Measurements from ENCODE around the gene DNAH7. TPM values are rescaled to one million over a fixed set of nuclear protein-coding genes. Genes with fewer than 3 reads are reported as not detected.

The DNAH7 gene
- total RNA-seq, 1 donor from 2014 or later, result 1.2 TPM

- Mint-ChIP-seq H3K4me3 (ENCODE audit: unreplicated experiment) (no peak overlapping the region), H3K27me3 (ENCODE audit: low read depth, unreplicated experiment) (no peaks in the 10 kb centered on the region), H3K4me1 (ENCODE audit: low read depth, unreplicated experiment) (no peaks in the 10 kb centered on the region), H3K27ac (ENCODE audit: unreplicated experiment) (no peak overlapping the region), H3K9me3 (ENCODE audit: unreplicated experiment) (no peaks in the 10 kb centered on the region), H3K36me3 (ENCODE audit: low read depth, unreplicated experiment) (no peaks in the 10 kb centered on the region)
- no peak overlapping the region for H2AFZ ChIP-seq (ENCODE audit: low read depth, low read length)
- H3K4me2 ChIP-seq (ENCODE audit: low read length), result no peak overlapping the region
- TF ChIP-seq CTCF (IDR thresholded peaks at IDR 0.05; ENCODE audit: insufficient read depth, low read depth, low read length) (no peak), EZH2 (IDR thresholded peaks at IDR 0.05; ENCODE audit: insufficient read depth, low read length) (no peak)
- no peaks in the 10 kb centered on the region for H3K36me3 ChIP-seq (ENCODE audit: insufficient read depth, low read length)
- FAIRE-seq, result no peak
- H3K79me2 ChIP-seq (ENCODE audit: insufficient read depth, low read length), result no peaks in the 10 kb centered on the region
- H4K20me1 ChIP-seq (ENCODE audit: insufficient read depth, low read length), result no peaks in the 10 kb centered on the region
- H3K4me3 ChIP-seq (ENCODE audit: insufficient read depth, low read depth, low read length), result no peak overlapping the region
- no peak overlapping the region for H3K27ac ChIP-seq (ENCODE audit: low read depth, low read length)
- no peak overlapping the region for H3K9ac ChIP-seq (ENCODE audit: low read length)
- H3K9me3 ChIP-seq (ENCODE audit: insufficient read depth, low read depth, low read length), result no peaks in the 10 kb centered on the region
- no peaks in the 10 kb centered on the region for H3K27me3 ChIP-seq (ENCODE audit: insufficient read depth, low read length)
- DNase-seq (ENCODE audit: low read depth), result no peak
- no peaks in the 10 kb centered on the region for H3K4me1 ChIP-seq (ENCODE audit: insufficient read depth, low read length)
Observed at GRCh38 chr2:195810340-195811098, 258.1 kb downstream of the DNAH7 start.

- H3K4me2 ChIP-seq (ENCODE audit: low read length), result no peak overlapping the region
- H3K9me3 ChIP-seq (ENCODE audit: insufficient read depth, low read depth, low read length), result no peaks in the 10 kb centered on the region
- H3K4me1 ChIP-seq (ENCODE audit: insufficient read depth, low read length), result no peaks in the 10 kb centered on the region
- no peaks in the 10 kb centered on the region for H3K36me3 ChIP-seq (ENCODE audit: insufficient read depth, low read length)
- H3K36me3 Mint-ChIP-seq (ENCODE audit: low read depth, unreplicated experiment), result no peaks in the 10 kb centered on the region
- H3K9ac ChIP-seq (ENCODE audit: low read length), result no peak overlapping the region
- DNase-seq (ENCODE audit: low read depth) (no peak), FAIRE-seq (no peak)
- H3K27me3 ChIP-seq (ENCODE audit: insufficient read depth, low read length), result no peaks in the 10 kb centered on the region
- H3K9me3 Mint-ChIP-seq (ENCODE audit: unreplicated experiment), result no peaks in the 10 kb centered on the region
- TF ChIP-seq CTCF (IDR thresholded peaks at IDR 0.05; ENCODE audit: insufficient read depth, low read depth, low read length), result no peak
- H3K27ac ChIP-seq (ENCODE audit: low read depth, low read length), result no peak overlapping the region
- H3K27ac Mint-ChIP-seq (ENCODE audit: unreplicated experiment), result no peak overlapping the region
- H4K20me1 ChIP-seq (ENCODE audit: insufficient read depth, low read length), result no peaks in the 10 kb centered on the region
- H2AFZ ChIP-seq (ENCODE audit: low read depth, low read length), result no peak overlapping the region
- no peak overlapping the region for H3K4me3 ChIP-seq (ENCODE audit: insufficient read depth, low read depth, low read length)
- peaks cover 2% of the 10 kb centered on the region for H3K4me1 Mint-ChIP-seq (ENCODE audit: low read depth, unreplicated experiment)
- no peak overlapping the region for H3K4me3 Mint-ChIP-seq (ENCODE audit: unreplicated experiment)
- no peaks in the 10 kb centered on the region for H3K79me2 ChIP-seq (ENCODE audit: insufficient read depth, low read length)
- no peaks in the 10 kb centered on the region for H3K27me3 Mint-ChIP-seq (ENCODE audit: low read depth, unreplicated experiment)
Observed at GRCh38 chr2:195808189-195808588, 260.4 kb downstream of the DNAH7 start.

GRCh38 chr2:195805283-195805976 is 263.2 kb downstream of the DNAH7 start:
- H3K27ac Mint-ChIP-seq (ENCODE audit: unreplicated experiment), result no peak overlapping the region
- no peak overlapping the region for H3K4me2 ChIP-seq (ENCODE audit: low read length)

More at GRCh38 chr2:195805283-195805976, 263.2 kb downstream of the DNAH7 start:
- DNase-seq (ENCODE audit: low read depth) (no peak), FAIRE-seq (no peak)
- TF ChIP-seq CTCF (IDR thresholded peaks at IDR 0.05; ENCODE audit: insufficient read depth, low read depth, low read length) (no peak), EZH2 (IDR thresholded peaks at IDR 0.05; ENCODE audit: insufficient read depth, low read length) (no peak)
- H3K4me1 Mint-ChIP-seq (ENCODE audit: low read depth, unreplicated experiment), result peaks cover 5% of the 10 kb centered on the region
- Histone ChIP-seq H3K4me1 (ENCODE audit: insufficient read depth, low read length) (no peaks in the 10 kb centered on the region), H3K36me3 (ENCODE audit: insufficient read depth, low read length) (no peaks in the 10 kb centered on the region), H3K27ac (ENCODE audit: low read depth, low read length) (no peak overlapping the region), H3K9ac (ENCODE audit: low read length) (no peak overlapping the region), H3K27me3 (ENCODE audit: insufficient read depth, low read length) (no peaks in the 10 kb centered on the region), H3K9me3 (ENCODE audit: insufficient read depth, low read depth, low read length) (no peaks in the 10 kb centered on the region), H4K20me1 (ENCODE audit: insufficient read depth, low read length) (no peaks in the 10 kb centered on the region), H3K79me2 (ENCODE audit: insufficient read depth, low read length) (no peaks in the 10 kb centered on the region), H2AFZ (ENCODE audit: low read depth, low read length) (no peak overlapping the region), H3K4me3 (ENCODE audit: insufficient read depth, low read depth, low read length) (no peak overlapping the region)
- H3K4me3 Mint-ChIP-seq (ENCODE audit: unreplicated experiment), result no peak overlapping the region
- H3K36me3 Mint-ChIP-seq (ENCODE audit: low read depth, unreplicated experiment), result no peaks in the 10 kb centered on the region
- H3K27me3 Mint-ChIP-seq (ENCODE audit: low read depth, unreplicated experiment), result no peaks in the 10 kb centered on the region
- no peaks in the 10 kb centered on the region for H3K9me3 Mint-ChIP-seq (ENCODE audit: unreplicated experiment)
